ENCODE measurements around the gene ELMO2.

Gene ELMO2

GRCh38 chr20:46367967-46368901 is 38.2 kb downstream of the ELMO2 start:
- H2AFZ ChIP-seq (ENCODE audit: low read length), result no peak overlapping the region
- H4K20me1 ChIP-seq (ENCODE audit: insufficient read depth, low read length), result no peaks in the 10 kb centered on the region
- no peaks in the 10 kb centered on the region for H3K9me2 ChIP-seq (replicated peaks; ENCODE audit: insufficient read depth, low read length)
- no peaks in the 10 kb centered on the region for H3K9me3 ChIP-seq (replicated peaks; ENCODE audit: insufficient read depth, low read length)
- H3K4me1 ChIP-seq (ENCODE audit: low read length), result peaks cover 4% of the 10 kb centered on the region; the same call in 1 of the 2 replicates
- H3K4me2 ChIP-seq (ENCODE audit: low read depth, low read length), result no peak overlapping the region
- H3K4me3 ChIP-seq (ENCODE audit: low read length), result no peak overlapping the region
- peaks cover 5% of the 10 kb centered on the region for H3F3A ChIP-seq (ENCODE audit: insufficient read depth, low read length)
- no peak overlapping the region for H3K27ac ChIP-seq (ENCODE audit: low read length)
- no peak for TF ChIP-seq EZH2 (optimal IDR thresholded peaks at IDR 0.05; ENCODE audit: low read depth, low read length)
- no peak for TF ChIP-seq CTCF (IDR thresholded peaks at IDR 0.05; ENCODE audit: low read length)
- TF ChIP-seq EZH2phosphoT487 (IDR thresholded peaks at IDR 0.05; ENCODE audit: low read length), result no peak
- no peak for DNase-seq
- H3K27me3 ChIP-seq (replicated peaks; ENCODE audit: insufficient read depth, low read length), result no peaks in the 10 kb centered on the region
- 0 out of 2 replicates have a peak, but pooled peaks cover 8% of the 10 kb centered on the region for H3K36me3 ChIP-seq (replicated peaks; ENCODE audit: insufficient read depth, low read length)
- H3K79me2 ChIP-seq (ENCODE audit: low read length), result peaks cover 9% of the 10 kb centered on the region
- no peak overlapping the region for H3K9ac ChIP-seq (ENCODE audit: low read length)

- Histone ChIP-seq H2AFZ (ENCODE audit: low read length) (no peak overlapping the region), H4K20me1 (ENCODE audit: insufficient read depth, low read length) (no peaks in the 10 kb centered on the region)
Measured at GRCh38 chr20:46367234-46367633, 39.2 kb downstream of the ELMO2 start.

GRCh38 chr20:46366826-46367225 is 39.6 kb downstream of the ELMO2 start:
- Histone ChIP-seq H3K27me3 (replicated peaks; ENCODE audit: insufficient read depth, low read length) (no peaks in the 10 kb centered on the region), H2AFZ (ENCODE audit: low read length) (no peak overlapping the region), H4K20me1 (ENCODE audit: insufficient read depth, low read length) (no peaks in the 10 kb centered on the region), H3K4me1 (ENCODE audit: low read length) (peaks cover 11% of the 10 kb centered on the region; the same call in 1 of the 2 replicates), H3F3A (ENCODE audit: insufficient read depth, low read length) (peaks cover 7% of the 10 kb centered on the region), H3K9me2 (replicated peaks; ENCODE audit: insufficient read depth, low read length) (no peaks in the 10 kb centered on the region), H3K27ac (ENCODE audit: low read length) (no peak overlapping the region), H3K4me2 (ENCODE audit: low read depth, low read length) (no peak overlapping the region), H3K9me3 (replicated peaks; ENCODE audit: insufficient read depth, low read length) (no peaks in the 10 kb centered on the region), H3K36me3 (replicated peaks; ENCODE audit: insufficient read depth, low read length) (0 out of 2 replicates have a peak, but pooled peaks cover 6% of the 10 kb centered on the region), H3K79me2 (ENCODE audit: low read length) (peaks cover 23% of the 10 kb centered on the region), H3K4me3 (ENCODE audit: low read length) (no peak overlapping the region), H3K9ac (ENCODE audit: low read length) (no peak overlapping the region)
- DNase-seq, result no peak
- no peak for TF ChIP-seq EZH2 (optimal IDR thresholded peaks at IDR 0.05; ENCODE audit: low read depth, low read length)
- TF ChIP-seq EZH2phosphoT487 (IDR thresholded peaks at IDR 0.05; ENCODE audit: low read length), result no peak
- TF ChIP-seq CTCF (IDR thresholded peaks at IDR 0.05; ENCODE audit: low read length), result no peak

More at GRCh38 chr20:46367234-46367633, 39.2 kb downstream of the ELMO2 start:
- Histone ChIP-seq H3K36me3 (replicated peaks; ENCODE audit: insufficient read depth, low read length) (0 out of 2 replicates have a peak, but pooled peaks cover 8% of the 10 kb centered on the region), H3F3A (ENCODE audit: insufficient read depth, low read length) (peaks cover 7% of the 10 kb centered on the region), H3K79me2 (ENCODE audit: low read length) (peaks cover 19% of the 10 kb centered on the region), H3K9me2 (replicated peaks; ENCODE audit: insufficient read depth, low read length) (no peaks in the 10 kb centered on the region), H3K4me2 (ENCODE audit: low read depth, low read length) (no peak overlapping the region), H3K27me3 (replicated peaks; ENCODE audit: insufficient read depth, low read length) (no peaks in the 10 kb centered on the region), H3K9me3 (replicated peaks; ENCODE audit: insufficient read depth, low read length) (no peaks in the 10 kb centered on the region), H3K9ac (ENCODE audit: low read length) (no peak overlapping the region), H3K4me1 (ENCODE audit: low read length) (peaks cover 11% of the 10 kb centered on the region; the same call in 1 of the 2 replicates), H3K27ac (ENCODE audit: low read length) (no peak overlapping the region), H3K4me3 (ENCODE audit: low read length) (no peak overlapping the region)
- TF ChIP-seq CTCF (IDR thresholded peaks at IDR 0.05; ENCODE audit: low read length), result no peak
- no peak for TF ChIP-seq EZH2phosphoT487 (IDR thresholded peaks at IDR 0.05; ENCODE audit: low read length)
- TF ChIP-seq EZH2 (optimal IDR thresholded peaks at IDR 0.05; ENCODE audit: low read depth, low read length), result no peak
- no peak for DNase-seq
